ENCODE measurements around the gene SH3PXD2A.
"Not testable (repeated sequence)": the region's sequence is repeated elsewhere in the genome, so short reads cannot be mapped to it uniquely, and the experiment has no call there.

SH3PXD2A gene

DNA sequence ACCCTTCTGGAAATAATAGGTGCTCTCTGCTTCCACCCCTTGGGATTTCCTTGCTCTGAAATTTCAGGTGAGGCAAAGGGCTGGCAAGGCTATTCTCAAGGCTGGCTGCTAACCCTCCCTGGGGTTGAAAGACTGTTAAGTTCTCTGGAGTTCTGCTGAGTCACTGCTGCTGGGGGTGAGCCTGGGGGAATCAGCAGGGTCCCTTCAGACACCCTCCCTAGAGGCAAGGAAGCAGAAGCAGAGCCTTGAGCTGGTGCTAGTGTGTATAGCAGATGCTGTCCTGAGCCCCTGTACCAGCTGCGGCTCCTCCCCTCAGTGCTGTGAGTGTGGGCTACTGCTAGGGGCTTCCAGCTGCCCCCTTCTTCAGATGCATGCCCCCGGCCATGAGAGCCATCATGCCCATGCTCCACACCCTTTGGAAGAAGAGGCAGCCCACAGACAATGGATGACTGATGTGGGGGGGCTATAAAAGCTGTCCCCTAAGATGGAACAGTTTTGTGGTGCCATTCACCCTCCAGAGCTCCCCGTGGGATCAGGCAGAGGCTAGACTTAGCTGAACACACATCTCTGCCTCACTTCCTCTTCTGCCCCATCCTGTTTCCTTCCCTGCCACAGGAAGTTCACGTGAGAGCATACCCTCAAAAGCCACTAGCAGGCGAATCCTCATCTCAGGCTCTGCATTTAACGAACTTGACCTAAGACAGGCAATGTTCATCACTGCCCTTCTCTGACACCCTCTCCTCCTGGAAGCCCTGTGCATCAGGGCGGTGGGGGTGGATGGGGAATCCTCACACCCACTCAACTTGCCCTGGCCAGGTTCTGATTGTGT is 91.8 kb downstream of the SH3PXD2A start:
- peak; percentile 26 for DNase-seq

DNA sequence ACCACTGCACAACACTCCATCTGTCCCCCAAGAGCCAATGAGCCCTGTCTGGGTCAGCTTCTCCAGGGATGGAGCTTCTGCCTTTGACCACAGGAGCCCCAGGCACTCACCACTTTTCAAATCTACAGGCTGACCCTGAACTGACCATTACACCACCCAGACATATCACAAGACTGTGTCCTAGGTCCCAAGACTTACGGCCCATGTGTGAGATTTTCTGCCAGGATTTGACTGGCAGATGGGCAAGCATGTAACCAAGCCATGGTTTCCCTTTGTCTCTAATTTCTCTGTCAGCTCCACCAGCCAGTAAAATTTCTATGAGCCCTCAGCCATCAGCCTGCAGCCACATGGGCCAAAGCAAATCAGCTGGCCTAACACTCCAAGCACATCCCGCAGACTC is 92.5 kb downstream of the SH3PXD2A start:
- no peak for DNase-seq

DNA sequence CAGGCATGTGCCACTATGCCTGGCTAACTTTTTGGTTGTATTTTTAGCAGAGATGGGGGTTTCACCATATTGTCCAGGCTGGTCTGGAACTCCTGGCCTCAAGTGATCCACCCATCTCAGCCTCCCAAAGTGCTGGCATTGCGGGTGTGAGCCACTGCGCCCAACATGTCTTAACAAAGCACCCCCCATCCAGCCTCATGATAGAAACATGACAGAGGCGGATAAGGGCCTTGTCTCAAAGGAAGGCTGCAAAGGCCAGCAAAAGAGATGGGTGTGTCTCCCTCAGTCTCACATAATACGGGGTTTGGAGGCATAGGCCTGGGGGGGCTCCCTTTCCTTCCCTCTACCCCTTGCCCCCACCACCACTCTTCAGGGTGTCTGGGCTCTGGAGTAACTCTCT is 93.2 kb downstream of the SH3PXD2A start:
- DNase-seq = no peak

DNA sequence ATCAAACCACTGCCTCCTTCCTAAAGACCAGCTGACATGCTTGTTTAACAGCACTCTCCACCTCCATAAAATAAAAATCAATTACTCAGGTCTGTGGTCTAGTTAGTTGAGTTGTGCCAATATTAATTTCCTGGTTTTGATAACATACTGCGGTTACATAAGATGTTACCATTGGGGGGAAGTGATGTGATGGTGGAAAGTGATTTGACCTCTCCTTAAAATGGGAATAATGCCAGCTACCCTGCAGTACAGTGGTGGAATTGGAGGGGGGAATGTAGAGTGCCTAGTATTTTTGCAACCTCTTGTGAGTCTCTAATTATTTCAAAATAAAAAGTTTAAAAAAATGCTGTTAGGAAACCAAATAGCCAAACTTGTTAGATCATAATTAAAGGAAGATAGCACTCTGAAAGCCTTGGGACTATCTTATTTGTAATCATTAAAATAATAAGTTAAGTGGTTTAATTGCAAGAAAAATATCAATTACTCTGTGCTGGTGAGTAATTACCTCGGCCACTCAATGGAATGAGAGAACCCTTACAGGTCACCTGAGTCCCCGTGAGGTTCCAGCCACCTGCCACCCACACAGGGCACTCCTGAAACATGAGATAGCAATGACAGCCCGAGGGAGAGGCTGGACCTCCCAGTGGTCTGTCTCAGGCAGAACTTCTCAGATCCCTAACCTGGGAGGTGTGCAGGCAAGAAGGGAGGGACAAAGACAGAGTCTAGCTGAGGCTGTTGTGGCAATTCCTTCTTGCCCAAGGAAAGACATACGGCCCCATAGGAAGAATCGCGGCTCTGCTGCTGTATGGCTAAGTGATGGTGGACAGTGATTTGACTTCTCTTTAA is 94.1 kb downstream of the SH3PXD2A start:
- DNase-seq = no peak

DNA sequence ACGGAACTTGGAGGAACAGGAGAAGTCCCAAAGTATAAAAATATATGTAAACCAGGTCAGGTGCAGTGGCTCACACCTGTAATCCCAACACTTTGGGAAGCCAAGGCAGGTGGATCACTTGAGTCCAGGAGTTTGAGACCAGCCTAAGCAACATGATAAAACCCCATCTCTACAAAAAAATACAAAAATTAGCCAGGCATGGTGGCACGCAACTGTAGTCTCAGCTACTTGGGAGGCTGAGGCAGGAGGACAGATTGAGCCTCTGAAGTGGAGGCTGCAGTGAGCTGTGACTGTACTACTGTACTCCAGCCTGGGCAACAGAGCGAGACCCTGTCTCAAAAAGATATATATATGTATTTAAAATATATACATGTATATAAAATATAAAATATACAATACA is 95.1 kb downstream of the SH3PXD2A start:
- not testable (repeated sequence) for DNase-seq

DNA sequence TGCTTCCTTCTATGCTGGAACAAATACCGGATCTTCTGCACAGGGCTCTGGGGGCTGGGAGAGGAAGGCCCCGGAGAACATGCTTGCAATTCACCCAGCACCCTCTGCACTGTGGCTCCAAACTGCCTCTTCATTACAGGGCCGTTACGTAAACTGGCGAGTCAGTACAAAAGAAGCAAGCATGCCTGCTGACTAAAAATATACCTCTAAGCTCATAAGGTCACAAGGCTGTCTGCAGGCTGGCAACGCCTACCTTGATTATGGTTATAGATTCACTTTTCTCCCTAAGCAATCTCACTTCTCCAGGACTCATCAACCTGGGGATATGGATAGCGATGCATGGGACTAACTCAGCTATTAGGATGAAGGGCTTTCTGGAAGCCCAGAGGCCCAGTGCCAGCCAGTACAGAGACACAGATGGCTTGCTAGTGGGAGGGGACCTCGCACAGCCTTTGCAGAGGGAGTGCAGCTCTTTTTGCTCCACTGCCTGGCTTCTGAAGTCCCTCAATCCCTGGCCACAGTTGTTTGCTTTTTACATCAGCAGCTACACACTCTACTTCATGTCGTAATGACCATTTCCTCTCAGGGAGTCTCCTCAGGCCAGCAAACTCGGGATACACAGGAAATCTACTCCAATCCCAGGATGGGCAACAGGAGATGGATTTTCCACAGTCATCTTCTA is 96.1 kb downstream of the SH3PXD2A start:
- DNase-seq = peak; percentile 50

DNA sequence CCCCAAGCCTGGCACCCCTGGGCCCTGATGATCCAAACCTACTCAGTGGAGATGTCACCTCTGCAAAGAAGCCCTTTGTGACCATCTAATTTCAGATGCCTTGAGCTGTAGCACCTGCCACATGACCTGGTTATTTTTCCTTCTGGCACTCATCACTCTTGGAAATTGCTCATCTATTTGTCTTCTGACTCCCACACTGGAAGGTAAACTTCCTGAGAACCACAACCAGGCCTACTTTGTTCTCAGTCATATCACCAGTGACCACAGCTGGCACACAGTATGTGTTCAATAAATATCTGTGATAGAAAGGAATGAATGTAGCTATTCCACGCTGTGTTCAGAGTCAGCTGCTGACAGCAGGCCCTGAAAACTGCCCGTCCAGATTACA is 97.1 kb downstream of the SH3PXD2A start:
- DNase-seq = no peak

DNA sequence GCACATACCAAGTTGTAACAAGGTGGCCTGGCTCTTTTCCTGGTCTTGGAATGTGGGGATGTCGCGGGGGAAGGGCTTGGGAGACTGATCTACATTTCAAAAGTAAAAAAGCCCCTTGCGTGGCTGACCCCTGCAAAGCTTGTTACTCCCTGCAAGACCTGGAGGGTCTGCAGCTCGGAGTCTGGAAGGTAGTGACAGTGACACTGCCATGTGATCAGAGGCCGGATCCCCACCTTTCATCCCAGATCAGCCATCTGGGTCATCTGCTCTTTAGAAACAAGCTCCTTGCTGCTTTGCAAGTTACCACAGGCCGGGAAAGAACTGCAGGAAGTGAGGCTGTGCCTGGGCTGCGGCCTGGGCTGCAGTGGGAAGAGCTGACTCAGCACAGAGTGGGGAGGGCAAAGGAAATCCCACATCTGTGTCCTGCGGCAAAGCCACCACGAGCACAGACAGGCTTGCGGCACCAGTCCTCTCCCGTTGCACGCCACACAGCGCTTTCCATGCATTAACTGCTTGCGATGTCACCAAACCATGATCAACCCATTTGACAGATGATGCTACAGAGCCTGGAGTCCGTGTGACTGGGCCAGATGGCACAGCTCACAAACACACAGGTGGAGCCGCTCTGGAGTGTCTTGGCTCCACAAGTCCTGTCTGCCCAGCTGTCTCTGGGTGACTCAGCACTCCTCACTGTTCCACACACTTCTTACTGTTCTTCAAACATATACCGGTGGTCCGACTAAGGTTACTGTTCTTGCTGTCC is 97.7 kb downstream of the SH3PXD2A start:
- DNase-seq = peak; percentile 24

DNA sequence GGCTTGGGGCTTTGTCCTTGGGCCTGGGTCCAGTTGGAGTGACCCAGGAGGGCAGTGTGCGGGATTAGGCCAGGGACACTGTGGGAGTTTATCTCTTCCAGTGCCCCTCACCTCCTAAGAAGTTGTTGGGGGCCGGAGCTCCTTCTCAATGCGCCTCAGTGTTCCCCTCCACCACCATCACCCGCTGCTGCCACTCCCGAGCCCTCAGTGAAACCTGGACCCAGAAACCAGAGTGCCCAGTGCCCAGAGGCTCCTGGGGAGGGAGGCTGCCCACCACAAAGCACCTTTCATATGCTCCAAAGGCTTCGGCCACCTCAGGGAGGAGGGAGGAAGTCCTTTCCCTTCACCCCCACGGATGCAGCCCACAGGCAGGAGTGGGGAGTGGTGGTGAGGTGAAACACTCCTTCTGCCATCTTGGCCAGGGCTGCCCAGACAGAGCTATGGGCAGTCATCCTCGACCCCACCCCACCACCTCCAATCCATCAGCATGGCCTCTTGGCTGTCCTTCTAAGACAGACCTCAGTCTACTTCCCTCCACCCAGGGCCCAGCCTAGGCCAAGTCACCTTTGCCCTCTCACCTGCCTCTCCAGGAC is 99.0 kb downstream of the SH3PXD2A start:
- DNase-seq = no peak

DNA sequence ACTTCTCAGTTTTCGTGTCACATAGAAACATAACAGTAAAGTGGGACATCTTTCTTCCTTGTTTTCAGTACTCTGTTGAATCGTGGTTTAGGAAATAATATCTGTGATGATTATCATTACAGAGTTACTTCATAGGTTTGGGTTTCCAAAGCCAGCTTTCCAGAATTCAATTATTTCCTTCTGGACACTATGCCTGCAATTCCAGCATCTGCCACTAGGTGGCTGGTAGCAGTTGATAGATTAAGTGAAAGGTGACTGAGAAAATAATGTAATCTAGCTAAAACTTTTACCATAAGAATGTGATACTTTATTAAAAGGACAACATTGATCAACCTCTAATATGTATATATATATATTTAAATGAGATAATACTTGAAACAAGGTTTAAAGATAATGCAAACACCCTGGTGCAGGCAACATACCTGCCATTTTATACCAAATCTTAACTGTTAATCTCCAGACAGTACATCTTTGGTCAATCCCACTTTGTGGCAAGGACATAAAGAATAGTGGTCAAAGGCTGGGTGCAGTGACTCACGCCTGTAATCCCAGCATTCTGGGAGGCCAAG is 102.6 kb downstream of the SH3PXD2A start:
- DNase-seq = peak; percentile 60

DNA sequence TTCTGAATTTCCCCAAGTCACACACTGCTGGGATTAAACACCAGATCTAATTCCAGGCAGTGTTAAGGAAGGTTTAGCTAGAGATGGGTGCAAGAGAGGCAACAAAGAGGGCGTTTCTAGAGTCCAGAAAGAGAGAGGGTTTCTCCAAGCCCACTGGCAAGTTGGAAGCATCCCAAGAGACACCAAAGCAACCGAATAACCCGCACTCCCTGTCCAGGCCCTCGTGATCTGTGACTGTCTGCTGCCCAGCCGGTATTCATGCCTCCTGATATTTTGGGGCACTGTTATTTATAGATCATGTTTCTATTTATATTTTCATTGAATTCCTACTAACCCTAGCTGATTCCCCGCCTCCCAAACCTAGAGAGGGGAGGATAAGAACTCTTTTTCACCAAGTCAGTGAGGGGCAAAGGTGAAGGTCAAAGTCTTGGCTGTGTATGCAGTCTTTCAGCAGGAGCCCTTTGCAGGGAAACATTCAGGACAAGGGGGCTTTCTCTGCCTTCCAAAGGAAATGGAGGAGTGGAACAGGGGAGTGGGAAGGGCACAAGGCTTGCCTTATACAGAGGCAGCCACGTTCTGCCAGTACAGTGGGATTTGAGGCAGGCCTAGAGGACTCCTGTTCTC is 103.6 kb downstream of the SH3PXD2A start:
- DNase-seq = no peak

DNA sequence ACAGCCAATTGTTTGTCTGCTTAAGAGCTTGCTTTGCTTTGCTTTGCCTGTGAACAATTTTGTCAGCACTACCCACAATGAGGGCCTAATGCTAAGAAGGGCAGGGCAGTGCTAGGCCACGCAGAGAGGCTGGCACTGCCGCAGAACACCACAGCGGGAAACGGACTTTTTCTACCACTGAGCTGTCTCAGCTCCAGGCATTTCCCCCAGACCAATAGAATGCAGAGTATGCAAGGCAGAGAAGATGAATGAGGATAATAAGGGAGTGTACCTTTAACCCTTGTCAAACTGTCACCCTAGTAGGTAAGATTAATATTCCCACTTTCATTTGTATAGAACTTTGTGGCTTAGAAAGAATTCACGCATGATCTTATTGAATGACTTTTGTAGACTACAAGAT is 104.5 kb downstream of the SH3PXD2A start:
- no peak for DNase-seq

DNA sequence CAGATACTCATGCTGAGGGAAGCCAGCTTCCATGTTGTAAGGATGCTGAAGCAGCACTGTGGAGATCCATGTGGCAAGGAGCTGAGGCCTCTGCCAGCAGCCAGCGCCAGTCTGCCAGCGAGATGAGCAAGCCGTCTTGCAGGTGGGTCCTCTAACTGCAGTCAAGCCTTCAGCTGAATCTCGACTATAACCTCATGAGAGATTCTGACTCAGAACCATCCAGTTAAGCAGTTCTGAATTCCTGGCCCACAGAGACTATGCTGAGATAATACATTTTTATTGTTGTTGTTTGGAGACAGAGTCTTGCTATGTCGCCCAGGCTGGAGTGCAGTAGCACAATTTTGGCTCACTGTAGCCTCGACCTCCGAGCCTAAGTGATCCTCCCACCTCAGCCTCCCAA is 105.6 kb downstream of the SH3PXD2A start:
- DNase-seq = no peak

DNA sequence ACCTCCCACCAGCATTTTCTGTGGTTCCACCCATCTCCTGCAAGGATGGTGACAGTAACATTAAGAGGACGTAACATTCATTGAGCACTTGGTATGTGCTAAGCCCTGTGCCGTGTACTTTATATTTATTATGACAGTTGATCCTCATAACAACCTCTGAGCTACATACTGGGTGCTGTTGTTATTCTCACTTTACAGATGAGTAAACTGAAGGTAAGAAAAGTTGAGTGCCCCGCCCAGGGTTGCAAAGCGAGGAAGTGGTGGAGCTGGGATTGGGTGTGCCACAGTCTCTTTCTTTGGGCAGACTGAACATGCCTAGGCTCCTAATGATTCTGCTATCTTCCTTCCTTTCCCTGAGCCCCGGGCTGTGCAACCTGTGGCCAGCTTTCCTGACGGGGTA is 107.4 kb downstream of the SH3PXD2A start:
- no peak for DNase-seq

DNA sequence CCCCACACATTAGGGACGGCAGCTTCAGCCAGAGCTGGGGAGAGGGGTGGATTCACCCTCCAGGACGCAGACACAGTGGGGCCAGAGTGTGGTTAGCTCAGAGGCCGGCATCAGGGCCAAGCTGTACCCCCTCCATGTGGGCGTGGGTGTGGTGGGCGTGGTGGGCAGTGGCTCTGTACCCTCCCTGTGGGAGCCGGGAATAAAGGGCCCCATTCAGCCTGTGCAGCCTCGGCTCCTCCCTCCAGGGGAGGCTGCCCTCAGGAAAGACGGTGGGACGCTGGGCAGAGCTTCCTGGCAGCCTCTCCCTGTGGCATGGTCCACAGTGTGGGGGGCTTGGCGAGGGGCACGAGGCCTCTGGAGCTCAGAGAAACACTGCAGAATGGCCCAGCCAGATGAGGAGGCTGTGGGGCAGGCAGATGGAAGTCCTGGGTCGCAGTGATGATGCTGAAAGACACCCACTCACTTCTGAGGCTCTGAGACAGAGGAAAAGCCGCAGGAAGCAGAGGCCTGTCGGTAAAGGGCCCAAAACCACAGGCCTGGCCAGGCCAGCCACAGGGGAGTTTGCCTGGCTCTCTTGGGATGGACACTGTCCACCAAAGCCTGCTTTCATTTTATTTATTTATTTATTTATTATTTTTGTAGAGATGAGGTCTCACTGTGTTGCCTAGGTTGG is 108.0 kb downstream of the SH3PXD2A start:
- DNase-seq = no peak

DNA sequence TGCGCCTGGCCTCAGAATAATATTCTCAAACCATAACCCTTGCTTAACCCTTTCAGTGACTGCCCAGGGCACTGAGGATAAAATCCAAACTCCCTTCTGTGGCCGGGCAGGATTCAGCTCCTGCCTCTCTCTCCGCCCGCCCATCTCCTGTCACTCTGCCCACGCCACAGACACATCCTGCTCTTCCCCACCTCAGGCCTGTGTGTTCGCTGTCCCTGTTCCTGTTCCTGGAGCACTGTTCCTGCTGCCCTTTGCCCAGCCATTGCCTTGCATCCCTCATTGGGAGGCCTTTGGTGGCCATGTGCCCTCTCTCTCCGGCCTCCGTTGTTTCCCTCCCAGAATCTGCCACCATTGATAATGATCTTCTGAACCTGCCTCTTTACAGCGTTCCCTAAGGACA is 108.8 kb downstream of the SH3PXD2A start:
- DNase-seq = no peak

DNA sequence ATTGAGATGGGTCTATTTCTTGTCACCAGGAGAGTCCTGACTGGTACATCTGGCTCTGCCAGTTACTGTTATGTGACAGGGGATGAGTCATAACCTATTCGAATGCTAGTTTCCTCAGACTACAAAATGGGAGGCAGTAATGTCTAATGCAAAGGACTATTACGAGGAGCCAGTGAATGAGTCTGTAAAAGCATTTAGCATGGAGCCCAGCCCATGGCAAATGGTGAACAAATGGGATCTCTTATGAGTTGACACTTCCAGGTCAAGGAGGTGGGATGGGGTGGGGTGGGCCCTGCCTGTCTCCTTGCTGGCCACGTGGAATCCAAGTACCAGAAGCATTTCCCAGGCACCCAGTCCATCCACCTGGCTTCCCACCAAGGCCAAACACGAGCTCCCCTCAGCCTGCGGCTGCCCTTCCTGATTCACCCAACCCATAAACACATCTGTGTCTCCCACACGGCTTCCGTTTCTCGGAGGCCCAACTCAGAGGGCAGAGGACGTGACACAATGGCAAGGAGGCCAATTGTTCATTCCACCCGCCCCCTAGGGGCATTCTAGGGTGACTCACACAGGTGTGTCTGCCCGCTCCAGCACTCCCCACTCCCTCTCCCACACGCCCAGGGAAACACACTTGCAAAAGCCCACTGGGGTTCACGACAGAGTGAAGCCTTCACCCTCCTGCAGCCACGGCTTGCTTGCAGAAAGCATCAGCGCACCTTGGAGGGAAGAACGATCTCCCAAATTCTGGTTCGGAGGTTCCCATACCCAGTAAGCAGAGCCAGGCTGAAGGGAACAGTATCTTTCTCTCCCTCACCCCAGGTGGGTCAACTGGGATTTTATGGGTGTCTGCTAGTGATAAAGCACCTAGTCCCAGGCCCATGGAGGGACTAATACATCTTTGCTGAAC is 109.8 kb downstream of the SH3PXD2A start:
- DNase-seq = no peak

DNA sequence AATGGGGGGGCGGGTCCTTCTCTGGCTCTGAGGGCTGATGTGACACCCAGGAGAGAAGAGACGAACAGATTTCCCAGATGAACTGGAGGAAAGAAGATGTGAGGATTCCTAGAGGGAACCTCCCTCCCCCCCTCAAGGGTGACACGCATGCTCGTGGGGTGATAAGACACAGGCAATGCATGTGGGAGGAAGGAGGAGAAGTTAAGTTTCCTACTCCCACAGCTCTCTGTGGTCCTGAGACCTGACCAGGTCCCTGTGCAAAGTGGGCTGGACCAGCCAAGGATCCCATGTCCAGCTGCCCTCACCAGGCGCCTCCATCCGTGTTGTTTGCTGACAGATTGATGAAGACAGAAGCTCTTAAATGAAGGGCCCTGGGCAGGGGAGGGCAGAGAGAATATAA is 112.6 kb downstream of the SH3PXD2A start:
- no peak for DNase-seq

DNA sequence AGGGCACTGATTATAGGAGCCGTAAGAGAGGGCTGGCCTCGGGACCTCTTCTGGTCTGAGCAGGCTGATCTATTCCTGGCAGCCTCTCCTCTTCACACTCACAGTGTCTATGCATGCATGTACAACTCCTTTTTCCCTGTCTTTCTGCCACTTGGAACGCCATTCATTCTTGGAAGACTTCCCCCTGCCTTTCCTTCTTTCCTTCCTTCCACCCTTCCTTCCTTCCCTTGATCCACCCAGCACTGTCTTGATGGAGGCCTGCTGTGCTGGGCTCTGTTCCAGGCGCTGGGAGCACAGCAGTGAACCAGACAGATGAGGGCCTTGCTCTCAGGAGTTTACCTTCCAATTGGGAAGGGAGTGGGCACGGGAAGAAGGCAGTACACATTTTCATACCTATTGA is 114.8 kb downstream of the SH3PXD2A start:
- DNase-seq = no peak

Data from NCI-H82 (cell line).